ENCODE measurements around the gene ZNF785.
"Not testable (repeated sequence)": the region's sequence is repeated elsewhere in the genome, so short reads cannot be mapped to it uniquely, and the experiment has no call there.

The ZNF785 gene

DNA sequence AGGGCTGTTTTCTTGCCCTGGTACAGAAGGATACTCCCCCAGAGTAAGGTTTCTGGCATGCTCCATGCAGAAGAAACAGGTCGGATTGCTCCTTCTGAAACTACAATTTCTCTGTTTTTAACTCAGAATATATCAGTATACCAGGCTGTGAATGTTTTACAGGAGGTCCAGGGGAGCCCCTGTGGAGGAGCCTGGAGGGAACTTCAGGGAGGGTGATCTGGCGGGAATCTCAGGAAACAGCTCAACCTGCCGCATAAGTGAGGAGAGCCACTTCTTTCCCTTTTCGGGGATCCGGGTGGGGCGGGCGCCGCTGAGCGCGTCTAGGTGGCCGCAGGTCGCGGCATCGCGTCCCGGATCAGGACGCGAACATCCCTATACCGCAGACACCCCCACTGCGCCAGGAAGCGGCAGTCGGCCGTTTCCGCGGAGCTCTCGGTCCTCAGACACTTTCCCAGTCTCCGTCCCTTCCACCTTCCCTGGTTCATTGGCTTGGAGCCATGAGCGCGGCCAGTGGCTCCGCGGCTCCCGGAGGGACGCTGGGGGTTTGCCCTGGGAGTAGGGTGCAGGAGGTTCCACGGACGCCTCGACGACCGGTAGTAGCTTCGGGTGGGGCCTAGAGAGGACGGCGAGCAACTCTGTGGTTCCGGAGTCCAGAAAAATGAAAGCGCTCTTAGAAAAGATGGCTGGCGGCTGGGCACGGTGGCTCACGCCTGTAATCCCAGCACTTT is 24.2 kb downstream of the ZNF785 start:
- no peak for DNase-seq

DNA sequence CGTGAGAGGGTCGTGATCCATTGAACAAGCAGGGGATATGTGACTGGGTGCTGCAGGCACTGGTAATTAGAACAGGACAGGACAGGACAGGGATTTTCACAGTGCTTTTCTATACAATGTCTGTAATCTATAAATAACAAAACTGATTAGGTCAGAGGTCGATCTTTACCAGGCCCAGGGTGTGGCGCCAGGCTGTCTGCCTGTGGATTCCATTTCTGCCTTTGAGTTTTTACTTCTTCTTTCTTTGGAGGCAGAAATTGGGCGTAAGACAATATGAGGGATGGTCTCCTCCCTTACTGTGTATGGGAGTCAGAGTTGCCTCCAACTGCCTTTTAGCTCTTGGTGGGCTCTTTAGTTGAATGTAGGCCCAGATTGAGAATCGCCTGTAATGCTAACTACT is 25.8 kb downstream of the ZNF785 start:
- DNase-seq = no peak

DNA sequence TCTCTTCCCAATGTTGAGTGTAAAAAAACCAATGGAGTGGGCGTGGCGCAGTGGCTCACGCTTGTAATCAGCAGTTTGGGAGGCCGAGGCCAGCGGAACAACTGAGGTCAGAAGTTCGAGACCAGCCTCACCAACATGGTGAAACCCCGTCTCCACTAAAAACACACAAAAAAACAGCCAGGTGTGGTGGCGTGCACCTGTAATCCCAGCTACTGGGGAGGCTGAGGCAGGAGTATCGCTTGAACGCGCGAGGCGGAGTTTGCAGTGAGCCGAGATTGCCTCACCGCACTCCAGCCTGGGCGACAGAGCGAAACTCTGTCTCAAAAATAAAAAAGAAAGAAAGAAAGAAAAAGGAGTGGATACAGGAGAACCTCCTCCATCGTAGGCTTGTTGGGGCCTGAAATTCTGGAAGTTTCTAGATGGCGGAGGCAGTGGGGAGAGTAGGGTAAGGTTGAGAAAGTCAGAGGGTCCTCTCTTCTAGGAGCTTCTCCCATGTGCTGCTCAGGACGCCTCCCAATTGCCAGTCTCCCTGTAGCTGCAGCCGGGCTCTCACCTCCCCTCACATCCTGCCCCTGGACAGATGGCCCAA is 26.6 kb downstream of the ZNF785 start:
- DNase-seq = no peak

DNA sequence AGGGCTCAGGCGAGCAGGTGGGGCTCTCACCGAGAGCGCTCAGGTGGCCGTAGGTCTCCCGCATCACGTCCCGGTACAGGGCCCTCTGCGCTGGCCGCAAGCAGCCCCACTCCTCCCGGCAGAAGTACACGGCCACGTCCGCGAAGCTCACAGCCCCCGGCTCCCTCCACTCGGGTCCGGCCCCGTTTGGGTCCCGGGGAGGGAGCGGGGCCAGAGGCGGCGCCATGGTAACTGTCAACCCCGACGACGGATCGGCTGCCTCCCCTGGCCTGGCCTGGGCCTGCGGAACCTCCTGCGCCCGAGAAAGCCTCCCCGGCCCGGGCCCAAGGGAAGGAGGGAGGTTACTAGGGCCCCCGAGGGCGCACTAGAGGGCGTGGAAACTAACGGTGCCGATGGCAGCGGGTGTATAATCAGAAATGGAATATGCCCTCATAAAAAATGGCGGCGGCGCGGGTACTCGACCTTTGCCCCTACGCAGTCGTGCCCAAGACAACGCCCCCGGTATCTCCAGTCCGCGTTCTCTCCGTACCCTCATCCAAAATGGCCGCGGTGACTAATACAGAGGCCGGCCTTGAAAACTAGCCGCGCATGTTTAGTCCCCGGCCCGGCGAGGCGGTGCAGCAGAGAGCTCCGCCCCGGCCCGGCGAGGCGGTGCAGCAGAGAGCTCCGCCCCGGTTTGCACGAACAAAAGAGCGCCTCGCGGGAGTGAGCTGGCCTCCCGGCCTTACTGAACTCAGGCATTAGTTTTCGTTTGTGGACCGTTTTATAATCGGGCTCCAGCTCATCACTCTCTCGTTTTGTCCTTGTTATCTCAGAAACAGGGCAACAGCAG is 27.3 kb downstream of the ZNF785 start, which contains the start of gene ZNF764:
Gene ZNF764, minus strand, starts transcription at position 418 of the 832 bp plus-strand sequence. Its CDS starts 192 bp downstream, at position 226.
- DNase-seq = peak; percentile 98

DNA sequence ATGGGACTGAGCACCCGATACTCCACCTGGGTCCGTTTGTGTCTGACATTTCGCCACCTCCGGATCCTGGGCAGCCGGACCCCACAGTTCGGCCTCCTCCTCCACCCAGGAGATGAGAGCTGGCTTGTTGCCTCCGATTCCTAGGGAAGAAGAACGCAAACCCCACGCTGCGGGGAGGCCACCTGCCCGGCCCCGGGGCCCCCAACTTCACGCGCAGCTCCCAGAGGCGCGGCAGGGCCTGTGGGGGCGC is 27.9 kb downstream of the ZNF785 start:
- no peak for DNase-seq

DNA sequence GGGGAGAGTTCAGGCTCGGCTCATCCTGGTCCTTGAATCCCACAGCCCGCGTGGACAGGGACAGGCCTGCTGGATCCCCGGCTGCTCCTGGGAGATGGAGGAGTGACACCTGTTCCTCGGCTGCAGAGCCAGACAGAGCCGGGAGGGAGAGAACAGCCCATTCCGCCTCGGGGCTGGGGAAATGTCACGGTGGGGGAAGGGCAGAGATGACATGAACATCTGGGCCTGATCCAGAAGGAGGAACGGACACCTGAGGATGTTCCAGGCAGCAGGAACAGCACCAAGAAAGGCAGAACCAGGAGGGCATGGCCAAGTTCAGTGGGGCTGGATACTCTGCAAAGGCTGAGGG is 29.4 kb downstream of the ZNF785 start:
- DNase-seq = no peak

DNA sequence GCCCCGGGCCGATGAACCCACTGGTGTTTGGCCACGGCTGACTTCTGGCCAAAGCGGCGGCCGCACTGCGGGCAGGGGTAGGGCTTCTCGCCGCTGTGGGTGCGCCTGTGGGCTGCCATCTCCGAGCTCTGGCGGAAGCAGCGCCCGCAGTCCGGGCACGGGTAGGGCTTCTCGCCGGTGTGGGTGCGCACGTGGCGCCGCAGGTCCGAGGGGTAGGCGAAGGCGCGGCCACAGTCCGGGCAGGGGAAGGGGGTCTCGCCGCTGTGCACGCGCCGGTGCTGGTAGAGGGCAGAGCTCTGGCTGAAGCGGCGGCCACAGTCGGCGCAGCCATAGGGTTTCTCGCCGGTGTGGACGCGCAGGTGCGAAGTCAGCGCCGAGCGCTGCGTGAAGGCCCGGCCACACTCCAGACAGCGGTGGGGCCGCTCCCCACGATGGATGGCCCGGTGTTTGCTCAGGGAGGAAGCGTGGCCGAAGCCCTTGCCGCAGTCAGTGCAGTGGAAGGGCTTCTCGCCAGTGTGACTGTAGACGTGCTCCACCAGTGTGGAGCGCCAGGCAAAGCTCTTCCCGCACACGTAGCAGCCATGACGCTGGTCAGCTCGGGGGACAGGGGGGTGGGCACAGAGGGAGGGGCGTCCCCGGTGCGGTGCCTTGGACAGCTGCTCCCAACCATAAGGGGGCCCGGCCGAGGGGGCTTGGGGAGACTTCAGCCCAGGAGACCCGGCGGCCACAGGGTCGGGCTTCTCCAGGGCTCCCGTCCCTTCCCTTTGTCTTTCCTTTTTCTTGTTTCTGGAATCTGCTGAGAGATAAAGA is 30.0 kb downstream of the ZNF785 start:
- no peak for DNase-seq

DNA sequence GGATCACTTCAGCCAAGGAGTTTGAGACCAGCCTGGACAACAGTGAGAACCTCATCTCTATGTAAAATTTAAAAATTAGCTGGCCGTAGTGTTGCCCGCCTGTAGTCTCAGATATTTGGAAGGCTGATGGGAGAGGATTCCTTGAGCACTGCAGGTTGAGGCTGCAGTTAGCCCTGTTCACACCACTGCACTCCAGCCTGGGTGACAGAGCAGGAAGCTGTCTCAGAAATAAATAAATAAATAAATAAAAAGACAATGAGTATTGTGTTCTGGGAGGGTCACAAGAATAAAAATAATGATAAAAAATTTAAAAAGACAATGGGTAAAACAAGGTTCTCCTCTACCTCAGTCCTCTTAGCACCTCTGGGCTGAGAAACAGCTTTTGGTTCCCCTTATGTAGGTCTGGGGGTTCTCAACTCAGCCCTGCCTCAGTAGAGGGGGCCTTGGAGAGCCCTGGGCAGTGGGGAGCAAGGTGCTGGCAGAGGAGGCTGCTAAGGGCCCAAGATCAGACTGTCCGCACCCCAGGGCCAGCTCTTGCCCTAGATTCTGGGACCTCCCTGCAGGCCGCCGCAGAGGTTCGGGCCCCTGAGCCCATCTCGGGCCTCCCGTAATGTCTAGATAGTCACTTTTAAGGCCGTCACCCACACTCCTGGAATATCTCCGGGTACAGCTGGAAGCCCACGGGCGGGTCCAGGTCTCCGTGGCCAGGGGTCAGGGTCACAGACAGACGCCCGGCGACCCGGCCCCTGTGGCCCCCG is 30.8 kb downstream of the ZNF785 start:
- no peak for DNase-seq

DNA sequence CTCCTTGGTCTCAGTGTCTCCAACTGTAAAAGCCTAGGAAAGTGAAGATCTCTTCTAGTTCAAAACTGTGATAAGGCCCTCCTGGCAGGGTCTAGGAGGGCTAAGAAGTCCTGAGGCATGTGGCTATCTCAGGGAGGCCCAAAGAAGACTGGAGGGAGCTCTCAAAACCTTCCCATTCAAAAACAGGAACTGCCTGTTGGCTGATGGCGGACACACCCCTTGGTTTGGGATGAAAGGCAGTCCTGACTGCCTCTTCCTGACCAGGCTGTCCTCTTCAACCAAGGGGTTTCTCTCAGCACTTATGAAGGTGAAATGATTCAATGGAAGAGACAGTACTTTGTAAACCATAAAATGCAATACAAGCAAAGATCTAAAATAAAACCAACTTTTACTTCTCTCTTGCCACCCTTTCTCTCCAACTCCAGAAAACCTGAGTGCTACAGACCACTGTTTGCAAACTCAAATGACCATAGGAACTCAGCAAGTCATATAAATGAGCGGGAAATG is 32.1 kb downstream of the ZNF785 start:
- no peak for DNase-seq

DNA sequence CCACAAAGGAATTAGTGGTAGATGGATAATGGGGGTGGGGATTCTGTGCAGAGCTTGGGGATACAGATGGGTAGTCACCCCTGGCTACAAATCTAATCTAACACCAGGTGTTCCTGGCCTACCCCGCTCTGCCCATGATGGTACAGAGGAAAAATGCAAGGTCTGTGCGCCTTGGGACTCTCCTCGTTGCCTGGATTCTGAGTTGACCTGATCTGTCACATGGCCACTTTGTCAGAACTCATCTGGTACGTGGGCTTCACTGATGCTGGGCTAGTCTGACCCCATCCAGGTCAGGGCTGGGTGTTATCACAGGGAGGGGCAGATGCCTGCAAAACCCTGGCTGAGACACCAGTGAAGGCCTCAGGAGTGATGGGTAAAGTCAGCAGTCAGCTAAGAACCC is 32.5 kb downstream of the ZNF785 start:
- no peak for DNase-seq

DNA sequence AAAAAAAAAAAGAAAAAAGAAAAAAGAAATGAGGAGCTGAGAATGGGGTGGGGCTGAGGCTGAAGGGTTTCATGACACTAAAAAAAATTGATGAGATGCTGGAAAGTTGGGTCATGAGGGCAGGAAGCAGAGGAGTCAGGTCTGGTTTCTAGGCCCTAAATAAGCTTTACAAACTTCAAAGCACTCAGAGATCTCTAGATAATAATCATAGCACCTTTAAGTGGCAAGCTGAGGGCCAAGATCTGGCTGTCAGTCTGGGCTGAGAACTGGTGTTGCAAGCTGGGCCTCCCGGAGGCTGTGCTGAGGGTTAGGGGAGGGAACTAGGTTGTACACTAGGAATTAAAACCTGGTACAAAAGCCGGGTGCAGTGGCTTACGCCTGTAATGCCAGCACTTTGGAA is 33.7 kb downstream of the ZNF785 start:
- DNase-seq = no peak

DNA sequence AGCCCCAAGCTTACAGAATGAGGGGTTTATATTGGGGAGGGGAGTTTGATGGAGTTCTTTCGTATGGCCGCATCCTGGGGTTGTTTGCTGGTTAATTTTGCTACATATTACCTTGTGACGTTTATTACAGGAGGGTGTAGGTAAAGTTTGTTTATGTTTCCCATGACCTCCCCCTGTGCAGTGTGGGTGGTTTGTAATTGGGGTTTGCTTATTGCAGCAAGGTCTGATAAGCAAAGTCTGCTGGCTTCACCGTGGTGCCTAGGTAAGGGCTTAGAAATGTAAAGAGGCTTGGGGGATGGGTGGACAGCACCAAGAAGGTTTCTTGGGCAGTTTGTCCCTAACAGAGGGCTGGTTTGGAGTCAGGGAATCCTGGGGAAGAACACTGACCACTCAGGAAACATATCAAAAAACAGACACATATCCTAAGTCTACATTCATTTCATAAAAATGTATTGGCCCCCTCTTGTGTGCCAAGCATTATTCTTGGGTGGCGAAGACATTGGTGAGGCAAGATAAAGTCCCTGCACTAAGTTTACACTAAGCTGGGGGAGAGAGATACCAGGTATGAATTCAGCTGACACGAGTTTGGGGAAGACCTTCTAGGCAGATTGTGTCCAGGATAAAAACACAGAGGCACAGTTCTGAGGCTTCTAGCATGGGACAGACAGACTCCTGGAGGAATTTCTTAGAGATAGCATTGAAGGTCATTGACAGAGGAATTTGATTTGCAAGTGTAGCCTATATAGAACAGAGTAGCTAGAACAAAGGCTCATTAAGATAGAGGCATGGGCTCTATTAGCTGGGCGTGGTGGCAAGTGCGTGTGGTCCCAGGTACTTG is 36.9 kb downstream of the ZNF785 start:
- DNase-seq = no peak

DNA sequence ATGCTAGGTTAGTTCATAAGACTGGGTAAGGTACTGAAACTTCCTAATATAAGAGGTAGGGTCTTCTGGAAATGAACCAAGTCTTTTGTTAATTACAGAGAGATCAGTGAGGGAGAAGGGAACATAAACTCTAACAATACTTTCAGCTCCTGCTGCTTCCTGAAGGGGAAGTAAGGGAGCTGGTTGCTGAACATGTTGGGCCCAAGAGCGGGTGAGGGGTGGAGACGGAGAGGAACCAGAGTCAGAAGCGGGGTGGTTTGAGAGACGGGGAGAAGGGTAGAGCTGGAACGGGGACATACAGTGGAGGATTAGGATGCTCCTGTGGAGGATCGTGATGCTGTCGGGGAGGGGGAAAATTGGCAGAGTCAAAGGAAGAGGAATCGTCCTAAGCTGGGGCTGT is 39.4 kb downstream of the ZNF785 start:
- no peak for DNase-seq

DNA sequence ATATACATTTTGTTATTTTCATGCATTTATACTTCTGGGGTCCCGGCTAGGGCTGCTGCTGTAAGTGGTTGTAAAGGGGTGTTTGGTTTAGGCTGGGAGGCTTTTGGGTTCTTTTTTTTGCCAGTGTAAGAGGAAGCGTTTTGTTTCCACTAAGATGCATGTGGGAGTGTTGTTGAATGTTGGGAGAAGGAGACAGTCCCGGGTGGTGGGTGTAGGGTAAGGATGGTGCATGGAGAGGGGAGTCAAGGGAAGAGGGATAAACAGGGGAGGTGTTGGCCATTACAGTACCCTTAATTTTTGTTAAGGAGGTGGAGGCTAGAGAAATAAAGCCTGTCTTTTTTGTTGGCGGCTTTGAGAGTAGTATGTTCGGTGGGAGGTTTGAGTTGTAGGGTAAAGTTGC is 42.4 kb downstream of the ZNF785 start:
- no peak for DNase-seq

DNA sequence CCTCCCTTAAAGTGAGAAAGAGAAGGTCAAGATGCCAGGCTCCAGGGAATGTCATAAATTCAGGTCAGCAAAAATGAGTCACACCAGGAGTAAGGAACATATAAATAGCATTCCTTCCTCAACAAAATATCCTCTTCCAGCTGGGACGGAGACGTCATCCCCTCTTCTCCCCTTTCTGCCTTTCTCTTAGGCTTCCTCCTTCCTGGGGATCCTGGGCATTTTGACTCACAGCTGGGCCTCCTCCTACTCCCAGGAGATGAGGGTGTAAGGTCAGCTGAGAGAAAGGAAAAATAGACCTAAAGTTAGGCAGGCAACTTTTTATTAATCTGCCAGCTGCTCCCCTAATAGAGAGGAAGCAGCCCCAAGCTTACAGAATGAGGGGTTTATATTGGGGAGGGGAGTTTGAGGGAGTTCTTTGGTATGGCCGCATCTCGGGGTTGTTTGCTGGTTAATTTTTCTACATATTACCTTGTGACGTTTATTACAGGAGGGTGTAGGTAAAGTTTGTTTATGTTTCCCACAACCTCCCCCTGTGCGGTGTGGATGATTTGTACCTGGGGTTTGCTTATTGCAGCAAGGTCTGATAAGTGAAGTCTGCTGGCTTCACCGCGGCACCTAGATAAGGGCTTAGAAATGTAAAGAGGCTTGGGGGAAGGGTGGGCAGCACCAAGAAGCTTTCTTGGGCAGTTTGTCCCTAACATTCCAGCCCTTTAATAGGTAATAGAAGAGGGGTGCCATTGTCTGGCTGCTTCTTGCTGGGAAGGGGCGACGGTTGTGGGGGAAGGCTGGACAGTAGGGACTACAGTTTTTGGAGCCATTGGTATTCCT is 43.8 kb downstream of the ZNF785 start:
- DNase-seq = peak; percentile 83

DNA sequence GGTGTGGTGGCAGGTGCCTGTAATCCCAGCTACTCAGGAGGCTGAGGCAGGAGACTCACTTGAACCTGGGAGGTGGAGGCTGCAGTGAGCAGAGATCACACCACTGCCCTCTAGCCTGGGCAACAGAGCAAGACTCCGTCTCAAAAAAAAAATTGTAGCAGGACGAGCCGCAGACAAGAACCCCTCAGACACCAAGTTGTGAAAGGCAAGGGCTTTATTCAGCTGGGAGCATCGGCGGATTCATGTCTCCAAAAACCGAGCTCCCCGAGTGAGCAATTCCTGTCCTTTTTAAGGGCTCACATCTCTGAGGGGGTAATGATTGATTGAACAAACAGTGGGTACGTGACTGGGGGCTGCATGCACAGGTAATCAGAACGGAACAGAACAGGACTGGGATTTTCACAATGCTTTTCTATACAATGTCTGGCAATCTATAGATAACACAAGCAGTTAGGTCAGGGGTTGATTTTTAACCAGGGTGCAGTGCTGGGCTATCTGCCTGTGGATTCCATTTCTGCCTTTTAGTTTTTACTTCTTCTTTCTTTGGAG is 44.5 kb downstream of the ZNF785 start:
- not testable (repeated sequence) for DNase-seq

DNA sequence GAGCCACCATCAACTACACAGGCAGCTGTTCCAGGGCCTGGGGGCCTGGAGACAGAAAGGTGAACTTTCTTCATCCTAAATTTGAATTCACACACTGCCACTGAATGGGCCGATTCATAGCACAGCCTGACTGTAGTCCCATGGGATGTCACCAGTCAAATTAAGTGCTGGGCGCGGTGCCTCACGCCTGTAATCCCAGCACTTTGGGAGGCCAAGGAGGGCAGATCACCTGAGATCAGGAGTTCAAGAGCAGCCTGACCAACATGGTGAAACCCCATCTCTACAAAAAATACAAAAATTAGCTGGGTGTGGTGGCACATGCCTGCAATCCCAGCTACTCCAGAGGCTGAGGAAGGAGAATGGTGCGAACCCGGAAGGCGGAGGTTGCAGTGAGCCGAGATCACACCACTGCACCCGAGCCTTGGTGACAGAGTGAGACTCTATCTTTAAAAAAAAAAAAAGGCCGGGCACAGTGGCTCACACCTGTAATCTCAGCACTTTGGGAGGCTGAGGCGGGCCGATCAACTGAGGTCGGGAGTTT is 45.4 kb downstream of the ZNF785 start:
- not testable (repeated sequence) for DNase-seq

DNA sequence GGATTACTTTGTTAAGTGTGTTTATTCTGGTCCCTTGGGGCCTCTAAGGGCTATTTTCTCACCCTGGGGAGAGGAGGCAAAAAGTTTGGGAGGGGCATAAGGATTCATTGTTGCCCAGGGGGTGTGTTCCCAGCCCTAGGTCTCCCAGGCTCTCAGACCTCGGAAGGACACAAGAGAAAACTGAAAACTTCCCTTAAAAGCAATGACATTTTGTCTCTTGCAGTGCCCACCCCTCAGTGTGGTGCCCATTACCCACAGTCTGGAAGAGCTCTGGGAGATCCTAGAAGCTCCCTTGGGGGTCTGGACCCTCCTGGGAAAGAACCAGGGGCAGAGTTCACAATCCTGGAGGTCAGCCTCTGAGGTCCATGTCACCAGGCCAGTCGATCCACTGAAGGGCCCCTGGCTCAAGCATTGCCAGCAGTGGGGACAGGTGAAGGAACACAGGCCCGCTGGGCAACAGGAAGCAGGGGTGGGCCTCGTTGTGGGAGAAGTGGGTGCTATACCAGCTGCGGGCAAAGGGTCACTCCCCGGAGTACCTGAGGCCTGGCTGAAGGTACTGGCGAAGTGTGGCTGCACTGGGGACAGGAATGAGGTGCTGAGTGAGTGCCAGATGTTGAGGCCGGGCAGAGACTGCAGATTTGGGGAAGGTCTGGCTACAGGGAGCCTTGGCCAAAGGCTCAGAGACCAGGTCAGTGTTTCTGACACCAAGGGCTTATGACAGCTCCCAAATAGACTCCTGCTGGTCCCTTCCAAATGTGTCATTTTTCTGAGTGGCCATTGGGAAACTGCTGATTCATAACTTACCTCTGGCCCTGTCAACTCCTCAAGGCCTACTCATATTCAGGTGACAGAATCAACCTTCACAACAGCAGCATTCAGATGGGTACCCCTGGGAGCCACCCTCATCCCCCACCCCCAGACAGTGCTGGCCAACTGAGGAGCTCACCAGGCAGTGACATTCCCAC is 46.2 kb downstream of the ZNF785 start:
- DNase-seq = no peak
